Activated effector memory CD4-positive, alpha-beta T cell treated with anti-CD3 and anti-CD28 coated beads, Interleukin-2, amount 50 U/mL, for 16 hours (primary cell): ENCODE data around the gene SEPTIN5.

Experiments used
- DNase-seq: peaks from one replicate; pipeline ENCODE4 v3.0.0-alpha.2; 2020

Gene SEPTIN5

DNA sequence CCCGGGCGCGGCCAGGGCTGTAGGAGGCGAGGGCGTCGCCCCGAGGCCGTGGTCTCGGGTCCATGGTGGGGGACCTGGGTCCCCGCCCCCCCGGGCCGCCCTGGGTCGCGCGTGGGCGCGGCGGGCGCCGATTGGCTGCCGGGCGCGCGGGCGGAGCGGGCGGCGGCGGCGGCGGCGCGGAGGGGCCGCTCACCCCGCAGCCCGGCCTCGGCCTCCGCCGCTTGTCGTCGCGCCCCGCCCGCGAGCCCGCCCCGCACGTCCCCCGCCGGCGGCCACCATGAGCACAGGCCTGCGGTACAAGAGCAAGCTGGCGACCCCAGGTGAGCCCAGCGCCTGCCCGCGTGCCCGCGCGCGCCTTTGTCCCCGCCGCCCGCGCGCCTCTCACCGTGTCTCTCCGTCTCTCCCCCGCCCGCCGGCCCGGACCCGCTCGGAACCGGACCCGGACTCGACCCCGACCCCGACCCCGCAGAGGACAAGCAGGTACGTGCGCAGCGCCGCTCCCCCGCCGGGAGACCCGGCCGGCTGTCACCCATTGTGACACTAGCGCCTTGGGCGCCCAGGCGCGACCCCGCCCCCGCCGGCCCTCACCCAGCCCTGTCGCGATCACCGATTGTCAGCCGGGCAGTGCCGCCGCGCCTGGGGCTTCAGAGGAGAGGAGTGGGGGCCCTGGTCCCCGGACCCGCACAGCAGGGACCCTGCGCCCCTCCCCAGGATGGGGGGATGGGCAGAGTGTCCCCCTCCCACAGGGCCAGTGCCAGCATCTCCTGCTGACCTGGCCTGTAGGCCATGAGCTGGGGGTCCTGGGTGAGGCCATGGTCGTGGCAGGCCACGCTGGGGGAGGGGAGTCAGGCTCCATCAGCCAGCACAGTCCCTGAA is at the start of gene SEPTIN5:
Gene SEPTIN5 (plus strand): TSS at position 192 of the 876 bp plus-strand sequence. CDS start 86 bp downstream, at position 278.
- DNase-seq: no peak

DNA sequence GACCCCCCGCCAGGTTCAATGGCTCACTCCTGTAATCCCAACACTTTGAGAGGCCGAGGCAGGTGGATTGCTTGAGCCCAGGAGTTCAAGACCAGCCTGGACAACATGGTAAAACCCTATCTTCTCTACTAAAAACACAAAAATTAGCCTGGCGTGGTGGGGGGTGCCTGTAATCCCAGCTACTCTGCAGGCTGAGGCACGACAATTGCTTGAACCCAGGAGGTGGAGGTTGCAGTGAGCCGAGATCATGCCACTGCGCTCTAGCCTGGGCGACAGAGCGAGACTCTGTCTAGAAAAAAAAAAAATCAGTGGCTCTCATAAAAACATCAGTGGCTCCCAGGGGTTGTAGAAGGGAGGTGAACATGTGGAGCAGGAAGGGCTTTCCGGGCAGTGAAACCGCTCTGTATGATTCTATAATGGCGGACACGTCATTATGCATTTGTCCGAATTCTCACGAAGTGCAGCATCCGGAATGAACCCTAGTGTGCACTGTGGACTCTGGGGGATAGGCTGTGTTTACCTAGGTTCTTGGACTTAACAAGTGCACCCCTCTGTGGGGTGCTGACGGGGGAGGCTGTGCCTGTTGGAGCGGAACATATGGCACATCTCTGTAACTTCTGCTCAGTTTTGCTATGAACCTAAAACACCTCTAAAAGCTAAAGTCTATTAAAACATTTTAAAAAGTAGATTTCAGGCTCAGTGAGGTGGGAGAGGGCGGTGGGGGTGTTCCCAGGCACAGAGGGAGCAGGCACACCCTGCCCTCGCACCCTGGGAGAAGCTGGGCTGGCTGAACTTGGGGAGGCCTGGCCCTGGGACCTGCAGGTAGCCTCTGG is 49.1 kb upstream of the SEPTIN5 start:
- no peak for DNase-seq

DNA sequence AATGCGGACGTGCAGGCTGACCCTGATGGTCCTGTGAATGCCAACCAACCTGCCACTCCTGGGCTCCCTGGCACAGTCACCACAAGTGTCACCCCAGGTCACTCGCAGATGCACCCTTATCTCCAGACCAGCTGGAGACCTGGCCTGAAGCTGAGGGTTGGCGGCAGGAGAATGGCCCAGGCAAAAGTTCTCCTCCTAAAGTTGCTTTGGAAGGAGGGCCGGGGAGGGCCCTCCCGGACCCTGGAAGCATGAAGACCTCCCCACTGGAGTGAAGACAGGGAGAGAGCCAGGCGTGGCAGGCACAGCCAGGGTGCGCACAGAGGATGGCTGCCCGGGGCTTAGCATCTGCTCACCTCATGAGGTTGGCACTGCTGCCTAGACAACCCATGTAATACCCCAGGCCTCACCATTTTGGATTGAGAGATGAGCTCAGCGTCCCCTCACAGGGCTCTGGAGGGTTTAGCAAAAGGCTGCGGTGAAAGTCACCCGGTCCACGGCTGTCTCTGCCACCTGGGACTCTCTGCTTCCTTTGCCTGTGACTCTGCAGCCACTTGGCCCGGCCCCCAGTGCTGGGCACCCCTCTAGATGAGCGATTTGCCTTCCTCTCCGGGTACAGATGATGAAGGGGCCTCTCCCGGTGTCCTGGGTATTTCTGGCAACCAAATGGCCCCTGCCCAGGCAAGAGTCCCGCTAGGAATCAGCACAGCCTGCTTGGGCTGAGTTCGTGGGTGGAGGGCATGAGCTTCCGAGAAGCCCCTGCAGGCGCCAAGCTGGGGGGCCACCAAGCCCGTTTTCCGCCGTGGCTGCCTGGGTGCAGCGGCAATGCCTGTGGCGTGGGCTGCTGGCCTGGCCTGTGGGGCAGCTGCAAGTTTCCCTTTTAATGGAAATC is 48.3 kb upstream of the SEPTIN5 start:
- DNase-seq: no peak

DNA sequence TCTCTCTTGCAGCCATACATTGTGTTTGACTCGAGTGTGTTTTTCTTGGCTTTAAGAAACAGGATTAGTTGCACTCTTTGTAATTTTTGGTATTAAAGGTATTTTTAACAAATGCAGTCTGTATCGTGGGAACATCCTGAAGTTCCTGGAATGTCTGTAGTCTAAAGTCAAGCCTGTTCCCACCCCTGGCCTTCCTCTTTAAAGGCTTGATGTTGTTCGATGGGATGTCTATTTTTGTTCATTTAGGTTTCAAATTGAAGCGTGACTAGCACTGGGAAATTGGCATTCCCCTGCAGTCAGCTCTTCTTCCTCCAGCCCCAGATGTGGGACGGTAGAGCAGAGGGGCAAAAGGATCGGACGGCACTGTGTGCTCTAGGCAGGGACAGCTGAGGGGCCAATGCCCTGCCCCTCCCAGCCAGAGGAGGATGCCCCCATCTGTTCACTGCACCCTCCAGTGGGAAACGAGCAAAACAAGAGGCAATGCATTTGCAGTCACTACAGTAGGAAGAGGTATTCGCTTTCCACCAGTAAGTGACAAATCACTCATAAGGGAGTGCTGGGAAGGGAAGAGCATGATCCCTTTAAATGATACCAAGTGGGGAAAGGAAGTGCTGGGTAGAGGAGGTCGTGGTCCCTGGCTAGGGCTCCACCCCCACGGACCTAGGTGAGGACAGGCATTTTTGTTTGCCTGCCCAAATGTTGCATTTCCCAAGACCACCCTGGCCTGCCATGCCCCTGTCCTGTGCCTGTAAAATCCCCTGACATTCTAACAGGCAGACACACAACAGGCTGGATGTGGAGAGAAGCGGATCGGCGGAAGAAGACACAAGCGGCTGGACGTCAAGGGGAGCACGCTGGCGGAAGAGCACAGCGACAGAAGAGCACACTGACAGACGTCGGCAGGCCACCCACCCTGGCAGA is 47.4 kb upstream of the SEPTIN5 start:
- no peak for DNase-seq

DNA sequence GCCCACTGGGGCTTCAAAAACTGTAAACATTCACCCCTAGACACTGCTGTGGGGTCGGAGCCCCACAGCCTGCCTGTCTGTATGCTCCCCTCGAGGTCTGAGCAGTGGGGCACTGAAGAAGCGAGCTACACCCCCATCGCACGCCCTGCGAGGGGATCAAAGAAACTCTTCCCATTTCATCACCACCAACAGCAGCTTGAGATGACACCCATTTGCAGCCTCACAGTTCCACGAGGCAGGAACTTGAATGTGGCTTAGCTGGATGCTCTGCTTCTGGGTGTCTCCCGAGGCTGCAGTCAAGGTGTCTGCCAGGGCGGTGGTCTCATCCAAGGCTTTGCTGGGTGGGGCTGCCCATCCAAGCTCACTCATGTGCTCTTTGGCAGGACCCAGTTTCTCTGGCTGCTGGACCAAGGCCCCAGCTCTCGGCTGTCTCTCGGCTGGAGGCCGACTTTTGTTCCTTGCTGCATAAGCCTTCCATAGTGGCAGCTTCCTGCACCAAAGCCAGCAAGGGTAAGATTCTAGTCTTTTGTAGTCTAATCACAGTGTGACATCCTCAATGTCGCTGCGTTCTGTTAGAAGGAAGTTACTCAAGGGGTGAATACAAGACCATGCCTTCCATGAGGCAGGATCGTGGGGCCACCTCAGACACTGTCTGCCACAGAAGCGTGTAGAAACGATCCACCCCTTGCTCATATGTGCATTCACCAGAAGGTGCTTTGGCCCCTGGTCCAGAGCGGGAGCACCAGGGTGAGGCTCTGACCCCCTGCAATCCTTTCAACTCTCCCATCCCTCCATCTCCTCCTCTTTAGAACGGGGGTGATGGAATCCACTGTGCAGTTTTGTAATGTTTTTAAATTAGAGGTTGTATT is 46.2 kb upstream of the SEPTIN5 start:
- no peak for DNase-seq

DNA sequence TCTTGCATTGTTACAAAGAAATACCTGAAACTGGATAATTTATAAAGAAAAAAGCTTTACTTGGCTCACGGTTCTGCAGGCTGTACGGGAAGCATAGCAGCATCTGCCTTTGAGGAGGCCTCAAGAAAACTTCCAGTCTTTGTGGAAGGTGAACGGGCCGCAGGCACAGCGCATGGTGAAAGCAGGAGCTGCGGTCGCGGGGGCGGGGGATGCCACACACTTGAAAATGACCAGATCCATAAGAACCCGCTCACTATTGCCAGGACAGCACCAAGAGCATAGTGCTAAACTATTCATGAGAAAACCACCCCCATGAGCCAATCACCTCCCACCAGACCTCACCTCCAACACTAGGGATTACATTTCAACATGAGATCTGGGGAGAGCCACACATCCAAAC is 45.6 kb upstream of the SEPTIN5 start:
- DNase-seq: no peak

DNA sequence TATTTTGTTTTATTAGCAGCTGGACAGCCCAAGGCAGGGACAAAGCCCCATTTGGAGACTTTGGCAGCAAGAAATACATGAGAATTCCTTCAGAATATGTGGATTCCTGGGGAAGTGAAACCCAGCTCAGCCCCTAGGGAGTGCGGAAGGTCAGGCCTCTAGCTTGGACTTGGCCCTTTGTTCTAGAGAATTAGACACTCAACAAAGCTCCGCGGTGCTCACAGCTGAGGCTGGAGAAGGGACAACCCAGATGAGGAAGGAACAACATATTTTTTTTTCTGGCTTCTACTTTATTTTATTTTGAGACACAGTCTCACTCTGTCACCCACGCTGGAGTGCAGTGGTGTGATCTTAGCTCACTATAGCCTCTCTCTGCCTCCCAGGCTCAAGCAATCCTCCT is 44.7 kb upstream of the SEPTIN5 start:
- no peak for DNase-seq

DNA sequence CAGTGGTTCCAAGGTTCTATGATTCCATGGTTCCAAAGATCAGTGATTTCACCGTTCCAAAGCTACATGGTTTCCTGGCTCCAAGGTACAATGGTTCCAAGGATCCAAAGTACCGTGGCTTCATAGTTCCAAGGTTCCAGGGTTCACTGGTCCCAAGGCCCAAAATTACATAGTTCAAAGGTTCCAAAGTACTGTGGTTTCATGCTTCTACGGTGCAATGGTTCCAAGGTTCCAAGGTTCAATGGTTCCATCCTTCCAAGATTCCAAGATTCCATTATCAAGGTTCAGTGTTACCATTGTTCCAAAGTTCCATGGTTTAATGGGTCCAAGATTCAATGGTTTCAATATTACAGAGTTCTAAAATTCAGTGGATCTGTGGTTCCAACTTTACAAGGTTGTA is 43.0 kb upstream of the SEPTIN5 start:
- DNase-seq: no peak

DNA sequence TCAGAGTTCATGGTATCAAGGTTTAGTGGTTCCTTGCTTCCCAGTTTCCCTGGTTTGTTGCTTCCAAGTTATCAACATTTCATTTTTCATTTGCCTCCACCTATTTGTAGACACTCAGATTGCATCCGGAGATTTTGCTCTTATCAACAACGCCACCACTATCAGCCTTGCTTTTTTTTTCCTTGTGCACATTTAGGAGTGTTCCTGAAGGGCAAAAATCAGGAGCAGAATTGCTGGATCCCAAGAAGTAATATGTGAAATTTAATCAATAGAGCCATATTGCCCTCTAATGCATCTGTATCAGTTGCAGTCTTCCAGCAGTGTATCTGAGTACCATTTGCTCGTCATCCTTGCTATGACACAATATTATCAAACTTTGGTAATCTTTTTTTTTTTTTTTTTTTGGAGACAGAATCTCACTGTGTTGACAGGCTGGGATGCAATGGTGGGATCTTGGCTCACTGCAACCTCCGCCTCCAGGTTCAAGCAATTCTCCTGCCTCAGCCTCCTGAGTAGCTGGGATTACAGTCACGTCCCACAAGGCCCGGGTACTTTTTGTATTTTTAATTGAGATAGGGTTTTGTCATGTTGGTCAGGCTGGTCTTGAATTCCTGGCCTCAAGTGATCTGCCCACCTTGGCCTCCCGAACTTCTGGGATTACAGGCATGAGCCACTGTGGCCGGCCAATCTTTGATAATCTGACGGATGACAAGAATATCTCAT is 42.1 kb upstream of the SEPTIN5 start:
- DNase-seq: no peak

DNA sequence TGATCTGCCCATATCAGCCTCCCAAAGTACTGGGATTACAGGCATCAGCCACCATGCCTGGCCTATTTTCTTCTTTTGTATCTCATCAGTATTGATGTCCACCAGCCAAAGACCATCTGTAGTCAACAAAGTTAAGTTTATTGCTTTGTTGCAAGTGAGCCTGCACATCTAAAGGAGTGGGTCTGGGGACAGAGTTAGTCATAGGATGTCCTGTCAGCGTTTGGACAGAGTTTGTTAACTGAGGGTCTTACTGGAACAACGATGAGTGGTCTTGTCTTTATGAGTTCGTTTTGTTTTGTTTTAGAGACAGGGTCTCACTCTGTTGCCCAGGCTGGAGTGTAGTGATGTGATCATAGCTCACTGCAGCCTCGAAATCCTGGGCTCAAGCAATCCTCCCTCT is 40.6 kb upstream of the SEPTIN5 start:
- no peak for DNase-seq

DNA sequence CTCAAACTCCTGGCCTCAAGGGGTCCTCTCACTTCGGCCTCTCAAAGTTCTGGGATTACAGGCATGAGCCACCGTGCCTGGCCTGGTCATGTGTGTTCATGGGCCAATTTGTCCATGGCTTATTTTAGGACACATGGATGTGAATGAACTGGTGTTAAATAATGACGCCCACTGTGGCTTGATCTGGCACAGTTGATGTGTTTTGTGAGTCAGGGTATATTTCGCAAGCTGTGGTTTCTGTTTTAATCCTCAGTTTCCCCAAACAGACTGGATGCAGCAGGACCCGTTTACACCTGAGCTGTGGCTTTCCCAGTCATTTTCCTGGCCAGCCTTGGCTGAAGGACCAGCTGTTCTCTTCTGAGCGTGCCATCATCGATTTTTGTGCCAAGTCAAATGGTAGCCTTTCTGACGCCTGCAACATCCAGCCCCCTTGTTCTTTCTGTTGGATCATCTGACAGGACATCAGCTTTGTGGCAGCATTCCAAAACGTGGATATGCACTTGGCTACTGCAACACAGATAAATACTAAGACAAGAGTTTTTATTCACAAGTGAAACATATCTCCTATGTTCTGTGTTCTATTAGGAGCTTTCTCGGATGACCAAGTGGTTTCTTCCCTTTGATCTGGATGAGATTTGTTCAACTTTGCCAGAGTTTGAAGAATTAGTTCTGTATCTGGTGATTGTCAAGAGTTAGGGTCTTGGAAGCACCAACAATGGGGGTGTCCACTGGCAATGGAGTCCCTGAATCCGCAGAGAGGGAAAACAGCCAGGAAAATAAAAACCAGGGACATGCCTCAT is 40.0 kb upstream of the SEPTIN5 start:
- DNase-seq: no peak

DNA sequence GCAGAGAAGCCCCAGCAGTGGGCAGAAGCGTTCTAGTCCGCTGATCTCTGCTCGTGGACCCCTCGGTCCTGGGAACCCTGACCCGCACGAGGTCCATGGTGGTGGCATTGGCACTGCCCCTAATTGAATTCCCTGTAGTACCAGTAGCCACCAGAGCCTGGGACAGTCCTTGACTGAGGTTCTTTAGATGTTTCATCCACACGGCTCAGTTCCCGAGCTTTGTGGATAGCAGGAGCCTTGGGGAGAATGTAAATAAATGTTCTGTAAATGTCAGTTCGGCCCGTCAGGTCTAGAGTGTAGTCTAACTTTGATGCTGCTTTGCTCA is 39.4 kb upstream of the SEPTIN5 start:
- no peak for DNase-seq

DNA sequence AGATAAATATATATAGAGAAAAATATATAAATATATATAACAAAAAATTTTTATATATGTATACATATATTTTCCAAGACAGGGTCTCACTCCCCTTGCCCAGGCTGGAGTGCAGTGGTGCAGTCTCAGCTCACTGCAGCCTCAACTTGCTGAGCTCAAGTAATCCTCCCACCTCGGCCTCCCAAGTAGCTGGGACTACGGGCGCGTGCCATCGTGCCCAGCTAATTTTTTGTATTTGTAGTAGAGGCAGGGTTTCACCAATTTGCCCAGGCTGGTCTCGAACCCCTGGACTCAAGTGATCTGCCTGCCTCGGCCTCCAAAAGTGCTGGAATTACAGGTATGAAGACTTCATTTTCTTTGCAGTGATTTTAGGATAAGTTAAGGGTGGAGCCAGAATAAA is 38.9 kb upstream of the SEPTIN5 start:
- DNase-seq: no peak

DNA sequence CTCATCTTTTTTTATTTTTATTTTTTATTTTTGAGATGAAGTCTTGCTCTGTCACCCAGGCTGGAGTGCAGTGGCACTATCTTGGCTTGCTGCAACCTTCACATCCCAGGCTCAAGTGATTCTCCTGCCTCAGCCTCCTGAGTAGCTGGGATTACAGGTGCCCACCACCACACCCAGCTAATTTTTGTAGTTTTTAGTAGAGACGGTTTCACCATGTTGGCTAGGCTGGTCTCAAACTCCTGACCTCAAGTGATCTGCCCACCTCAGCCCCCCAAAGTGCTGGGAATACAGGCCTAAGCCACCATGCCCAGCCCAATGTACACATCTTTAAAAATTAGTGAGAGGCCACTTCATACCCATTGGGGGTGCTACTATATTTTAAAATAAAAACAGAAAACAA is 37.9 kb upstream of the SEPTIN5 start:
- DNase-seq: peak; percentile 1

DNA sequence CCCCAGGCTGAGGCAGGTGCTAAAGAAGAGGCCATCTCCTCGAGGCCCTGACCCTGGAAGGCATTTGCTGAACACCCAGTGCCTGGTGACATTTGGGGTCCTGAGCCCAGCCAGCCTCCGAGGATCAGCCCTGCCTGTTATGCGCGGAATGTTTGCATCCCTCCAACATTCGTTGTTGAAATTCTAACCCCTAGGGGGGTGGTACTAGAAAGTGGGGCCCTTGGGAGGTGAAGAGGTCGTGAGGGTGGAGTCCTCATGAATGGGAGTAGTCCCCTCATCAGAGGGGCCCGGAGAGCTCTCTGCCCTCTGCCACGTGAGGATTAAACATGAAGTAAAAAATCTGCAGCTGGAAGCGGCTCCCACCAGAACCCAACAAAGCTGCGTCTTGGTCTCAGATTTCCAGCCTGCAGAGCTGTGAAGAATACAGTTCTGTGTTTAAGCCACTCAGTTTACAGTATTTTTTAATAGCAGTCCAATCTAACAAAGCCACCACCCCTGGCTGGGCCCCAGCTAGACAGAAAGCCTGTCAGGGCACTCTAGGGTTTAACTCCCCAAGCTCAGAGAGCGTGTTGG is 35.3 kb upstream of the SEPTIN5 start:
- no peak for DNase-seq

DNA sequence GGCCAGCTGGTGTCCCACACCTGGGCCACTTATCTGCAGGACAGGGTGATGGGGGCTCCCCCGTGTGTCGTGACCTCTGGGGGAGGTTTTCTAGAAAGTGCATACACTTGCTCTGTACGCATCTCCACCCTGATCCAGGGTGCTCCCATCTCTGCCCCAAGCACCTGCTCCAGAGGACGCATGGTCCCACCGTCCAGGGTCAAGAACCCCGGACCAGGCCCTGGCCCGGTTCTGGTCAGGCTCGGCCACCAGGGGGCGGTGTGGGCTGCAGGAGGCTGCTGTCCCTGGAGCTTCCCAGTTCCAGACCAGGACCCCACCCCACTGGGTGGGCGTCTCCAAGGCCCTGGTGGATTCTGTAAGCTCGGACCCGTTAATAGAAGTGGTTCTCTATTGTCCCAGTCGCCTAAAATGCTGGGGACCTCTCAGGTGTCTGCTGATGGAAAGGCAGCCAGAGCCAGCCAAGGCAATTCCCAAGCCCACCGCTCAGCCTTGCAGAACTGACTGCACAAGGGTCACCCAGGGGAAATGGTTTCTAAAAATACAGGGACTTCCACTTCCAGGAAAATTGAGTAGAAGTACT is 34.7 kb upstream of the SEPTIN5 start:
- peak; percentile 83 for DNase-seq

DNA sequence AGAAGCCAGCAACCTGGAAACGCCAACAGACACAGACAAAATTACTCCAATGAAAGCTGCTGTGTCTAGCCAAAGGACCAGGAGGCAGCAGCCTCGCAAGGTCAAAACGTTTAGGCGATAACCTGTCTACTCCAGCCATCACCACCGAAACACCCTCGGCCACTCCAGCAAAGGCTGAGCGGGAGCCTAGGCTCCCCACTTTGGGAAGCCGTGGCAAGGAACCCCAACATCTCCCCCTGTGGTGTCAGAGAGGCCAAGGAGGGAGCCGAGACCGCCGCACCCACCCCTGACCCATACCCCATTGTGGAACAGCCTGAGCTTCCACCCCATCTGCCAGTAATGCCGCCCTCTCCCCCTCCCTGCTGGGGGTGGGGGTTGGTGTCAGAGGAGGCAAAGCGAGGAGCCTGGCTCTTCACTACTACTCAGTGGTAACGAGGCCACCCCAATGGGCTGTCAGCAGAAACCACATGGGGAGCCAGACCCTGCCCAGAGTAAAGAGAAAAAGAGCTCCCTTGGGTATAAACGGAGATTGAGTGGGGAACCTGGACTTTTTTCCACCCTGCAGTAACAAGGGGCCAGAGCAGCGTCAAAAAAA is 33.9 kb upstream of the SEPTIN5 start:
- DNase-seq: no peak
